D341Med (cell line): Measurements from ENCODE around the gene ATP1A2.
"Not testable (repeated sequence)": the region's sequence is repeated elsewhere in the genome, so short reads cannot be mapped to it uniquely, and the experiment has no call there.

ENCODE experiments used
- DNase-seq: peaks from one replicate; pipeline ENCODE4 v3.0.0; 2012; ENCODE audit warnings: low spot score

Gene ATP1A2

DNA sequence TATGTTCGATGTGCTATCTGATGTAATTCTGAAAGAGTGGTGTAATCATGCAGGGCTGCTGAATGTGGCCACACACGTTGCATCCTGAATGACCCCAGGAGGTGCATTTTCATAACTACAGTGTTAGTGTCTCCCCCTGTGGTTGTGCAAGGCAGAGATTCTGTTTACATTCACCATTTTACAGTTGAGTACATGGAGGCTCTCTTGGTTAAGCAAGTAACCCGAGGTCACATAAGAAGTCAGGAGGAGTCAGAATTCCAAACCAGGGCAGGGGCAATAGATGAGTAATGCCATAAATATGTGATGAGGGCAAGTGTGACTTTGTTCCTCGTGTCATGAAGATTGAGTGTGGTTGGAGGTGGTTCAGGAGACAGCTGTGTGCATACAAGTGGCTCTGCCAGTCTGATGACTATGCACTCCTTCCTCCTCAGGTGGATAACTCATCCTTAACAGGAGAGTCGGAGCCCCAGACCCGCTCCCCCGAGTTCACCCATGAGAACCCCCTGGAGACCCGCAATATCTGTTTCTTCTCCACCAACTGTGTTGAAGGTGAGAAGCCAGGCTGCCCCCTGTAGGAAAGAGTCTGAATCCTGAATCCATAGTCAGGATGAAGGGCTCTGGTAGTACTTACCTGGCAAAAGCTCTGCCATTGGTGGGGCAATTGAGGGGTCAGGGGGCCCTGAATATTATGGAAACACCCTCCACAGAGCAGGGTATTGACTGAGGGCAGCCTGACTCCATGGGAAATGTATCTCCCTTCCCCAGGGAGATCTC is 9.3 kb downstream of the ATP1A2 start:
- DNase-seq: no peak

DNA sequence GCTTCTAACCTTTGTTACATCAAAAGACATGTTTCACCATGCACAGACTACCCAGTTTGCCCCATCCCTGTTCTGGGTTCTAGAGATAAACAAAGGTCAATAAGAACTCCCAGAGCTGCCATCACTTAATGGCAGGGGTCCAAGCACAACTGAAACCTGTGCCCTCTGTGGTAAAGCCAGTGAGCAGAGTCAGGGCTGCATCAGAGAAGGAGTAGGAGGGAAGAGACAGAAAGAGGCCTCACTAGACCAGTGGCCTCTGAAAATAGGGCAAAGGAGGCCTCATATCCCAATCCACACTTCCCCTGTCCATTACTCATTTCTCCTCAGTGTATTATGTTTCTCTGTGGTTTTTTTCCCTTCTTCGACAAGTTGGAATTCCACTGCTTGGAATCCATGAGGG is 10.2 kb downstream of the ATP1A2 start:
- no peak for DNase-seq

DNA sequence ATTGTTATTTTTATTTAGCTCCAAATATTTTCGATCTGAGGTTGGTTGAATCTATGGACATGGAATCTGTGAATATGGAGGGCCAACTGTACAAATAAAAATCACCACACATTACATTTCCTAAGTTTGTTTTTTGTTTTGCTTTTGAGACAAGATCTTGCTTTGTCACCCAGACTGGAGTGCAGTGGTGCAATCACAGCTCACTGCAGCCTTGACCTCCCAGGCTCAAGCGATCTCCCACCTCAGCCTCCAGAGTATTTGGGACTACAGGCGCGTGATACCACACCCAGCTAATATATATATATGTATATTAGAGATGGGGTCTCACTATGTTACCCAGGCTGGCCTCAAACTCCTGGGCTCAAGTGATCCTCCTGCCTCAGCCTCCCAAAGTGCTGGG is 10.8 kb downstream of the ATP1A2 start:
- DNase-seq: not testable (repeated sequence)

DNA sequence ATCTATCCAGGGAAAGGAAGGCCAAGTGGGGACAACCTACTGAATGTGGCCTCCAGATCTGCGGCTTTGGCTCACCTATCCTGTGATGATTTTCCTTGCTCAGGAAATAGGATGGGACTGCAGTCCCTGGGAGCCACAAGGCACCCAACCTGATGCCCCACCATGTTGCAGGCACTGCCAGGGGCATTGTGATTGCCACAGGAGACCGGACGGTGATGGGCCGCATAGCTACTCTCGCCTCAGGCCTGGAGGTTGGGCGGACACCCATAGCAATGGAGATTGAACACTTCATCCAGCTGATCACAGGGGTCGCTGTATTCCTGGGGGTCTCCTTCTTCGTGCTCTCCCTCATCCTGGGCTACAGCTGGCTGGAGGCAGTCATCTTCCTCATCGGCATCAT is 11.8 kb downstream of the ATP1A2 start:
- no peak for DNase-seq

DNA sequence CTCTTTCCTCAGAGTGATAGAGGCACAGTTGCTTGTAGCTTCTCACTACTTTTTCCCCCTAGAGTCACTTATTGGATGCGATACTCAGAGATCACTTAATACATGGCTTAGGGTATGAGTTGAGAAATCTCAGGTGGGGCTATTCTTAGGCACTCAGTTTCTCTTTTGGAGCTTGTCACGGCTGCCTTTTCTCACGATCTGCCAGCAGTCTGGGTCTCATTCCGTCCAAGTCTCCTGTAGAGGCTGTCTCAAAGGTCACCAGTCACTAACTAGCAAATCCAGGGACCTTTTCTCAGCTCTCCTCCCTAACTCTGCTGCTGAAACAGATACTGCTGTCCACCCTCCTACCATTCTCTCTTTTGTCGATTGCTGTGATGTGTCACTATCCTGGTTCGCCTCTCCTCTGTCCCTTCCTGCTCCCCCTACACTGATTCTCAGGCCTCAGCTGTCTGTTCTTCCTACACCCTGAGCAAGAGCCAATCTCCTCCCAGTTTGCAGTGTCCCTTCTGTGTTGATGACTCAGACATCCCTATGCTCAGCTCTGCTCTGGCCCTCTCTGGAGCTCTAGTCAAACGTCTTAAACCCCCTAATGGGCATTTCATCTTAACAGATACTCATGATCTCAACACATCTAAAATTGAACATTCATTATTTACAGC is 12.4 kb downstream of the ATP1A2 start:
- no peak for DNase-seq

DNA sequence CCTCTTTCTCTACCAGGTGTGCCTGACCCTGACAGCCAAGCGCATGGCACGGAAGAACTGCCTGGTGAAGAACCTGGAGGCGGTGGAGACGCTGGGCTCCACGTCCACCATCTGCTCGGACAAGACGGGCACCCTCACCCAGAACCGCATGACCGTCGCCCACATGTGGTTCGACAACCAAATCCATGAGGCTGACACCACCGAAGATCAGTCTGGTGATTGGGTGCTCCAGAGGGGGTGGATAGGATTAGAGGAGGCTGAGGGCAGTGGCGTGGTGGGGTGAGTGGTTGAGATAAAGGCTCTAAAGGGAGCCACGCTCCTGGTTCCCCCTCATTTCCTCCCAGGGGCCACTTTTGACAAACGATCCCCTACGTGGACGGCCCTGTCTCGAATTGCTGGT is 13.1 kb downstream of the ATP1A2 start:
- no peak for DNase-seq

DNA sequence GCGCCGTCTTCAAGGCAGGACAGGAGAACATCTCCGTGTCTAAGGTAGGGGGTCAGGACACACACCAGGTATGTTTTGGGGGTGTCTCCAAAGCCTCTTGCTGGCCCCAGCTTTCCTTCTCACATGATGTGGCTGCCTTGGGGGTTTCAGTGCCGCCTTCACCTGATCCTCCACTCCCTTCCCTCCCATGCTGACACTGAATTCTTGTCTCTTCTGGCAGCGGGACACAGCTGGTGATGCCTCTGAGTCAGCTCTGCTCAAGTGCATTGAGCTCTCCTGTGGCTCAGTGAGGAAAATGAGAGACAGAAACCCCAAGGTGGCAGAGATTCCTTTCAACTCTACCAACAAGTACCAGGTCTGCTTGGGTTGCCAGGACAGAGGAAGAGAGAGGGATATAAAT is 13.5 kb downstream of the ATP1A2 start:
- no peak for DNase-seq

DNA sequence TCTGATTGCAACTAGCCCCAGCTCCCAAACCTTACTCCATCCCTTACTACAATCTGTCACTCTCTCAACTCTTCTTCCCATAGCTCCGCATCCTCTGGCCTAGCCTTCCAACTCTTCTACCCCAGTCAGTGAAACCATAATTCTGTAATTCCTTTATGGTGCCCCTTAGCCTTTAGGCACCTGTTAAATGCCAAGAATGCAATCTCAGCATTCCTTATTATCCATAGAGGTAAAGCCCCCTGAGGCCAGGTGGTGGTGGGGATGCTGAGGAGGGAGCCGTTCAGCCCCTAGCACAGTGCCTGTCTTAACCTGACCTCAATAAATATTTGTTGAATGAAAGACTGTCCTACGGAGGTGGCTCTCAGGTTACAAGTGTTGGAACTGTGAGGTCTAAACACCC is 14.0 kb downstream of the ATP1A2 start:
- no peak for DNase-seq

DNA sequence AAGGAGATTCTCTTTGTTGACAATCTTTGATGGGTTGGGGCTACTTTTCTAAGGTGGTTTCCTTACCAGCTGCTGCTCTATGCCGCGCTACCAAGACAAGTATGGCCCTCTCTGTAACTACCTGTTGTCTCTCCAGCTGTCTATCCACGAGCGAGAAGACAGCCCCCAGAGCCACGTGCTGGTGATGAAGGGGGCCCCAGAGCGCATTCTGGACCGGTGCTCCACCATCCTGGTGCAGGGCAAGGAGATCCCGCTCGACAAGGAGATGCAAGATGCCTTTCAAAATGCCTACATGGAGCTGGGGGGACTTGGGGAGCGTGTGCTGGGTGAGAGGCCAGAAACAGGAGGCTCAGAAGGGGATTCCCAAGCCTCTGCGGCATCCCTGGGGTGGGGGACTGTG is 14.4 kb downstream of the ATP1A2 start:
- DNase-seq: no peak

DNA sequence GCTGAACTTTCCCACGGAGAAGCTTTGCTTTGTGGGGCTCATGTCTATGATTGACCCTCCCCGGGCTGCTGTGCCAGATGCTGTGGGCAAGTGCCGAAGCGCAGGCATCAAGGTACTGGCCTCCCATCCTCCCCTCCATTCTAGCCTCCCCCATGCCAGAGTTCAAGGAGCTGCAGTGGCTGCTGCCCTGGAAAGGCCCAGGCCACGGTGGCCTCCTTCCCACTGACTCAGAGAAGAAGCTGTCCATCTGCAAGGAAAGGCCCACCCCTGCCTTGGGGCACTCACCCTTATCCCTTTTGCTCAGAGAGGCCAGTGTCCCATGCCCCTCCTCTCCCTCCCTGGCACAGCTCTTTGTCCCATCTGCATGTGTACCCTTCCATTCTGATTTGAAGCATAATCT is 14.9 kb downstream of the ATP1A2 start:
- no peak for DNase-seq

DNA sequence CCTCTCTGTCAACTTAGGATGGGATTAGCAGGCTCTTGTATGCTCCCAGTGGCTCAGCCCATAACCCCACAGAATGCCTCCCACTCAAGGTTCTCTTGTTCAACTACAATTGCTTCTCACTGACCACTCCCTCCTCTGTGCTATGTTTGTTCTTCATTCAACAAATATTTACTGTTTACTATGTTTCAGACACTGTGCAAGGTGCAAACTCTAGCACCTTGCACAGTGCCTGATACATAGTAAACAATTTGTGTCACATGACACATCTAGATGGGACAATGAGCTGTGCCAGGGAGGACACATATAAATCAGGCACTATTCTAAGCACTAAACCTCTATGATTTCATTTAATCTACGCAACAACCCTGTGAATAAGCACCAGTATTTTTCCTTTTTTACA is 15.4 kb downstream of the ATP1A2 start:
- no peak for DNase-seq

DNA sequence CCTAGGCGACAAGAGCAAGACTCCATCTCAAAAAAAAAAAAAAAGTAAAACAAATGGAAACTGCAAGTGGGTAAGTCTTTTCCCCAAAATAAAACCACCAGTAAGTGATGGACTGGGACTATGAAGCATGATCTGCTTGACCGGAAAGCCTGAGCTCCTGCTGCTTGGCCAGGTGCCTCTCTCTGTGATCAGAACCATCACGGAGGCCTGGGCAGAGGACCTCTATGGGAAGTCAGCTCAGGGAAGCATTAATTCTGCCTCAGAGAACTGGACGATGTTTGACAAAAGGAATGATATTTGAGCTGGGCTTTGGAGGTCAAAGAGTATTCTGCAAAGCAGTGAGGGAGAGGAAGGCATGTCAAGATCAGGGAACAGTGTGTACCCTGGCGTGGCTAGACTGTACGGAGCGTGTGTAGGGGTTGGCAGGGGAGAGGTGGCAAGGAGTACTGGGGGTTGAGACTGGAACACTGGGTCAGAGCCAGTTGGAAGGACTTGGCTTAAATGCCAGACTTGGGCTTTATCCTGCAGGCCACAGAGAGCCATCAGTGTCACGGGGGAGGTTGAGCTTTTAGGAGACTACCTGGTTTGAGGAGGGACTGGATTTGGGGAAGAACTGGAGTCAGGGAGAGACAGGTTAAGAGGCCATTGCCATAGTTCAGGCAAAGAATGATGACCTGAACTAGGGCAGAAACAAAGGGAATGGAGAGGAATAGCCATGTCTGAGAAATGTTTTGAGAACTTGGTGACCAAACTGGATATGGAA is 16.4 kb downstream of the ATP1A2 start:
- no peak for DNase-seq

DNA sequence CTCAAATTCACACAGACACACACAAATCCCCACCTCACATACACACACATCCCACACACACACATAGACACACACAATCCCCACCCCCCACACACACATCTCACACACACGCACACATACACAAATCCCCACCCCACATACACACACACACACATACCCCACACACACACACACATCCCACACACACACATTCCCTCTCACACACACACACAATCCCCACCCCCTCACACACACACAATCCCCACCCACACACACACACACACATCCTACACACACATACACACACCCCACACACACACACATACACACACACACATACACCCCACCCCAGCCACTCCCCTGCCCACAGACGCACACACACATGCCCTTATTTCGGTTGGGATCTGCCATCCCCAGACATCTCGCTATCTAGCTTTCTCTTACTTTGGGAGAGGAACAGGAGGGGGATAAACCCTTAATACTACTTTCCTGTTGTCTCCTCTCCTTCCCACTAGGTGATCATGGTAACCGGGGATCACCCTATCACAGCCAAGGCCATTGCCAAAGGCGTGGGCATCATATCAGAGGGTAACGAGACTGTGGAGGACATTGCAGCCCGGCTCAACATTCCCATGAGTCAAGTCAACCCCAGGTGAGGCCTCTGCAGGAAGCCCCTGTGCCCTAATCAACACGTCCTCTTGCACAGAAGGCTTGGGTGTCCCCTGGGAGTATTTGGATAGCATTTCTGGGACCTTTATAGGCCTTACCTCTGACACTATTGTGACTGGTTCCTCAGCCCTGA is 18.6 kb downstream of the ATP1A2 start:
- DNase-seq: no peak

DNA sequence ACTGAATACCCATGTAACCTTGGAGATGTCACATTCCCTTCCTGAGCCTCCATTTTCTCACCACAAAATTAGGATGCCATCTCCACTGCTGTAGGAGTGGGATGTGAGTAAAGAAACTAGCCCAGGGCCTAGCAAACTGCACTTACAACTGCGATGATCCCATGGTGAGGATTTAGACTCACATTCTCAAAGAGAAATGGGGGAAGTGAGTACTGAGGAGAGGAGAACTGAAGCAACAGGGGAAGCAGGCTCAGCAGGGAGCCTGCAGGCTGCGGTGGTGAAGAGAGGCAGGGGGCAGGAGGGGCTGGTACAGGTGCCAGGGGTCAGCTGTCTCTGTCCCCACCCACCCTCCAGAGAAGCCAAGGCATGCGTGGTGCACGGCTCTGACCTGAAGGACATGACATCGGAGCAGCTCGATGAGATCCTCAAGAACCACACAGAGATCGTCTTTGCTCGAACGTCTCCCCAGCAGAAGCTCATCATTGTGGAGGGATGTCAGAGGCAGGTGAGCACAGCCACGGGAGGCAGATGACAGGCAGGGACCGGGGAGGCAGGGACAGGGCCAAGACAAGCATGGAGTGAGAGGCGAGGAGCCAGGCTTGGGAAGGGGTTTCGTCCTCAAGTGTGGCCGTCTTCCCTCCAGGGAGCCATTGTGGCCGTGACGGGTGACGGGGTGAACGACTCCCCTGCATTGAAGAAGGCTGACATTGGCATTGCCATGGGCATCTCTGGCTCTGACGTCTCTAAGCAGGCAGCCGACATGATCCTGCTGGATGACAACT is 19.4 kb downstream of the ATP1A2 start:
- no peak for DNase-seq

DNA sequence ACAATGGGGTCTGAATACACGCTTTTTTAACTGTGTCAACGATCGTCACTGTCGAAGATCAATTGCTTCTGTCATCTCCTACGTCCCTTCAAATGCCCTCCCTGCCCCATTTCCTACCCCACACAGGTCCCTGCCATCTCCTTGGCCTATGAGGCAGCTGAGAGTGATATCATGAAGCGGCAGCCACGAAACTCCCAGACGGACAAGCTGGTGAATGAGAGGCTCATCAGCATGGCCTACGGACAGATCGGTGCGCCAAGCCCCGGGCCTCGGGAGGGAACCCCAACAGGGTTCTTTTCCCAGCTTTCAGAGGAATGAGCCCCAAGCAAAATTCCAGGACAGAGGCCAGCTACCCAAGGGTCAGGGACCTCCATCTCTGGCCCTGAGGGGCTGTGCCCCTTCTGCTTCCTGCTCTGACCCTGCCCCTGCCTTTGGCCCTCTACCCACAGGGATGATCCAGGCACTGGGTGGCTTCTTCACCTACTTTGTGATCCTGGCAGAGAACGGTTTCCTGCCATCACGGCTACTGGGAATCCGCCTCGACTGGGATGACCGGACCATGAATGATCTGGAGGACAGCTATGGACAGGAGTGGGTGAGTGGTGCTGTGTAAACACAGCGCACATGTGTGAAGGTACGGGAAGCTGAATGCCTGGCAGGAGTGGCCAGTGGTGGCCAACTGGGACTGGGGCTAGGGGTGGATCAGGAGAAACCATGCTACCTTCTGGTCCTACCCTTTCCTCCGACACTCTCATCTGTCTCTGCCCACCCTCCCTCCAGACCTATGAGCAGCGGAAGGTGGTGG is 20.8 kb downstream of the ATP1A2 start:
- no peak for DNase-seq

DNA sequence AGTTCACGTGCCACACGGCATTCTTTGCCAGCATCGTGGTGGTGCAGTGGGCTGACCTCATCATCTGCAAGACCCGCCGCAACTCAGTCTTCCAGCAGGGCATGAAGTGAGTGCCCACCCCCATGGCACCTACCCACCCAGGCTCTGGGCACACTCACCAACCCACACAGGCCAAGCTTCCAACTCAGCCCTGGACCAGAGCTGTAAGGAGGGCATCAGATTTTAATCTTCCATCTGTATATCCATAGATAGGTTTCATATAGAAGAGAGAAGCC is 21.3 kb downstream of the ATP1A2 start:
- no peak for DNase-seq

DNA sequence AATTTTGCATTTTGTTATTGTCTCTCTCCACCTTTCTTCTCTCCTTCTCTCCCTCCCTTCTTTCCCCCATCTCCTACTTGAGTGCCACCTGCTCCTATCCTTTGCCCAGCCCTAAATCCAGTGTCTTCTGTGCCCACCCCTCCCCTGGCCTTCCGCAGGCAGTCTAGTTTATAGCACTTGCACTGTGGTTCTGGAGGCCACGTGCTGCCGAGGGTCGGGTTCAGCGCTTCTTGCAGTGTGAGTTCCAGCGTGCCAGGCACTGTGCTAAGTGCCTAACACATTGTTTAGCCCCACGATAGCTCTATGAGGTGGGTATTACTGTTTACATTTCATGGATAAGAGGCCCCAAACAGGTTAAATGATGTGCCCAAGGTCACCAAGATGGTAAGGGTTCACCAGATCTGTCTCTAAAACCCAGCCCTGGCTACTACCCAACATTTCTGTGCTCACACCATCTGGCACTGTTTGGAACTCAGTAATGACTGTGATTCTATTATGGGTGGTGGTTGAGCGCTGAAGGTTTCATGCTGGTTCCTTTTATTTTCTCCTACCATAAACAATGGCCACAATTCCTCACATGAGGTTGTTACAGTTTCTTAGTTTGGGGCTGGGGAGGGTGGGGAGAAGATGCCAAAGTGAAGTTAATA is 21.8 kb downstream of the ATP1A2 start:
- no peak for DNase-seq

DNA sequence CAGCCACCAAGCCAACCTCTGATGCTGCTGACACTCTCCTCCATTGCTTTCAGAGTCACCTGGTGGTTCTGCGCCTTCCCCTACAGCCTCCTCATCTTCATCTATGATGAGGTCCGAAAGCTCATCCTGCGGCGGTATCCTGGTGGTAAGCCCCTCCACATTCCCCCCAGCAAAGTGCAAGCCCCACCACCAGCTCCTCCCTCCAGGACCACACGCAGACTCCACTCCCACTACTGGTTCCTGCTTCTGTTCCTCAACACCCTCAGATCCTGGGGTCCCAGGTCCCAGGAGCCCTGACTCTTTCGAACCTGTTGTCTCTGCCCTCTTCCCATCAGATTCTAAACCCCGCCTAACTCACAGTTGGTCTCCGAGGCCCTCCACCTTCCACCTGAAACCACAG is 24.3 kb downstream of the ATP1A2 start:
- no peak for DNase-seq

DNA sequence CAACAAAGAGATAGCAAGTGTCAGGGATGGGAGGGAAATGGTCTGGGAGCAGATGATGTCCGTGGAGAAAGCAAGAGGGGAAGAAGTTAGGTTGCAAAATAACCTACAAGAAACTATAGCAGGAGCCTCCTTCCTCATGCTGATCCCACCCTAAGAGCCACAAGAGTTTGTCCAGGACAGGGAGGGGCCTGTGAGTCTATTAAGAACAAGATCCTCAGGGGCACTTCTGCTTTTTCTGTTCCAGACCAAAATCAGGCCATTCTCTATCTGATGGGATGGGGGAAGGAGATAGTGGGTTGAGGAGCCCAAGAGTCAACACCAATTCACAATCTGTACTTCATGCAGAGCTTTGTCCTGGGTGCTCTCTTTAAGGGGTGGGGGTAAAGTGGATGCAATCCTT is 28.1 kb downstream of the ATP1A2 start:
- no peak for DNase-seq

DNA sequence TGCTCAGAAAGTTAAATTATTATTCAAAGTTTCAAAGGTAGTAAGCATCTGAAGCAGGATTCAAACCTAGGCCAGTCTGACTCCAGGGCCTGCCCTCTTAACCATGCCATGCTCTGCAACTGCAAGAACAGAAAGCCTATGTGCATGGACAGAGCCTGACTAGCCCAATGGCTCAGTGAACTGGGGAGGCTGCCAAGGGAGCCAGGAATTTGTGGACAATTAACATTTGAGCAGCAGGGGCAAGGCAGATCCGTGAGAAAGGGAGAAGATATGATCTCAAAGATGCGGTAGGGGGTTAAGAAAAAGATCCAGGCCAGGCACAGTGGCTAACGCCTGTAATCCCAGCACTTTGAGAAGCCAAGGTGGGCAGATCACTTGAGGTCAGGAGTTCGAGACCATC is 29.4 kb downstream of the ATP1A2 start:
- DNase-seq: no peak

DNA sequence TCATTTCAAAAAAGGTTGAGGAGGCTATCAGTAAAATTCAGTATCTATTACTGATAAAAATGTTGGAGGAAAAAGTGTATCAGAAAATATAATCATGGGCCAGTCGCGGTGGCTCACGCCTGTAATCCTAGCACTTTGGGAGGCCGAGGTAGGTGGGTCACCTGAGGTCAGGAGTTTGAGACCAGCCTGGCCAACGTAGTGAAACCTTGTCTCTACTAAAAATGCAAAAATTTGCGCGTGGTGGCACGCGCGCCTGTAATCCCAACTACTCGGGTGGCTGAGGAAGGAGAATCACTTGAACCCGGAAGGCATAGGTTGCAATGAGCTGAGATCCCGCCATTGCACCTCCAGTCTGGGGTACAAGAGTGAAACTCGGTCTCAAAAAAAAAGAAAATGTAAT is 30.5 kb downstream of the ATP1A2 start:
- no peak for DNase-seq
